ENCODE results near the gene PATE1.

PATE1 gene

DNA sequence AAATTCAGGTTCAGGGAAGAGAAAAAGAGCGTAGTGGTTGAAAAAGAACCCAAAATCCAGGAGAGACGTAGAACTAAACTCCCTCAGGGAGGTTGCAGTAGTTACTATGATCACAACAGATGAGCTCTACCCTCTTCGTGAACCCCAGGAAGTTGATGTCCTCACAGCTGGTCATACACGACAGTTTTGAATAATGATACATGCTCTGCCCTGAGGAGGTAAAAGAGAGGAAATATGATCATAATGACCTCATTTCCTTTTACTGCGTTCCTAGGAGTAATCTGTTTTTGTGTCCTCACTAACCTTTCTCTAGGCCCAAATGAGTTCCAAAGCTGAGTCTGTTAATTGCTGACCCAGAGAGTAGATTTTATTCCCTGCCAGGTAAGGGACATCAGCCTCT lies 31.2 kb downstream of the PATE1 start:
- Histone ChIP-seq H3K9me3 (ENCODE audit: low read depth, low read length) (no peaks in the 10 kb centered on the region), H3K36me3 (ENCODE audit: insufficient read depth, low read length) (no peaks in the 10 kb centered on the region), H3K9ac (ENCODE audit: insufficient read length) (no peak overlapping the region), H3K4me3 (no peak overlapping the region), H3K27ac (no peak overlapping the region)
- no peak for DNase-seq (ENCODE audit: low read depth, low spot score)
- TF ChIP-seq EZH2 (IDR thresholded peaks at IDR 0.05) (no peak), FOXP2 (optimal IDR thresholded peaks at IDR 0.05; ENCODE audit: control extremely low read depth, extremely low read length, insufficient read depth) (no peak), POLR2AphosphoS5 (IDR thresholded peaks at IDR 0.05; ENCODE audit: borderline replicate concordance, low read depth, low read length) (no peak)

DNA sequence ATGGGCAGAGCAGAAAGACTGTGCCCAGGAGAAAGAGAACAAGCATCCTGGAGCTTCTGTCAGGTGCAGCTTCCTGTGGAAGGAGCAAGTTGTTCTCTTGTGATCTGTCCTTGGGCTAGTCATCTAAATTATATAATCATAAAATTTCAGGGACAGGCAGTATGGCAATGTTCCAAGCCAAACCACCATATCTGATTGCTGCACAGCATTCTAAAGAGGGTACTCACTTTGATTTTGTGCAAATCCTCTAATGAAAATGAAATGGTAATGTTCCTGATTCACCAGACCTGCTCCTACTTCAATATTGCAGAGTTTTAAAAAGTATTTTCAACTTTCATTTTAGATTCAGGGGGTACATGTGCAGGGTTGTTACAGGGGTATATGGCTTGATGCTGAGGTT lies 32.6 kb downstream of the PATE1 start, which contains the start of gene PATE2:
TSS of gene PATE2 (minus strand) at position 101 of the 400 bp plus-strand sequence. CDS start at position 46, 55 bp downstream.
- no peak for DNase-seq (ENCODE audit: low read depth, low spot score)
- no peaks in the 10 kb centered on the region for H3K36me3 ChIP-seq (ENCODE audit: insufficient read depth, low read length)
- TF ChIP-seq FOXP2 (optimal IDR thresholded peaks at IDR 0.05; ENCODE audit: control extremely low read depth, extremely low read length, insufficient read depth) (no peak), POLR2AphosphoS5 (IDR thresholded peaks at IDR 0.05; ENCODE audit: borderline replicate concordance, low read depth, low read length) (no peak), EZH2 (IDR thresholded peaks at IDR 0.05) (no peak)
- H3K4me3 ChIP-seq: no peak within 1 kb of the TSS
- no peaks in the 10 kb centered on the region for H3K9me3 ChIP-seq (ENCODE audit: low read depth, low read length)
- H3K27ac ChIP-seq: no peak within 1 kb of the TSS
- H3K9ac ChIP-seq (ENCODE audit: insufficient read length): no peak within 1 kb of the TSS

DNA sequence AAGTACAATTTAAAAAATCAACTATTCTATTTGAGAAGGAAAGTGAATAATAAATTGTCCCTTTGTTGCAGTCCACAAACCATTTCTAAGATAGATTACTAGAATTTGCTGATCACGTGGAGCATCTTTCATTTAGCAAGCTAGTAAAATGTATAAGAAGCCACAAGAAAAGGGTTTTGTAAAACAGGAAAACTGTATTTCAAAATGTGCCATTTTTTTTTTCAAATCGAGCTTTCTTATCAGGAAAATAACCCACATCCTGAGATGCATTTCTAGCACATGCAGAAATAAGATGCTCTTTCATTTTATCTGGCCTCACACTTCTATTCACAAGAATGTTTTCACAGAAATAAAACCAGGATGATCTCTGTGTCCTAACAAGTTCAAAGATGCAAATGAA lies 38.6 kb downstream of the PATE1 start:
- Histone ChIP-seq H3K36me3 (ENCODE audit: insufficient read depth, low read length) (no peaks in the 10 kb centered on the region), H3K9ac (ENCODE audit: insufficient read length) (no peak overlapping the region), H3K9me3 (ENCODE audit: low read depth, low read length) (no peaks in the 10 kb centered on the region), H3K4me3 (no peak overlapping the region), H3K27ac (no peak overlapping the region)
- no peak for TF ChIP-seq FOXP2 (optimal IDR thresholded peaks at IDR 0.05; ENCODE audit: control extremely low read depth, extremely low read length, insufficient read depth)
- TF ChIP-seq POLR2AphosphoS5 (IDR thresholded peaks at IDR 0.05; ENCODE audit: borderline replicate concordance, low read depth, low read length): no peak
- no peak for TF ChIP-seq EZH2 (IDR thresholded peaks at IDR 0.05)
- DNase-seq (ENCODE audit: low read depth, low spot score): no peak

DNA sequence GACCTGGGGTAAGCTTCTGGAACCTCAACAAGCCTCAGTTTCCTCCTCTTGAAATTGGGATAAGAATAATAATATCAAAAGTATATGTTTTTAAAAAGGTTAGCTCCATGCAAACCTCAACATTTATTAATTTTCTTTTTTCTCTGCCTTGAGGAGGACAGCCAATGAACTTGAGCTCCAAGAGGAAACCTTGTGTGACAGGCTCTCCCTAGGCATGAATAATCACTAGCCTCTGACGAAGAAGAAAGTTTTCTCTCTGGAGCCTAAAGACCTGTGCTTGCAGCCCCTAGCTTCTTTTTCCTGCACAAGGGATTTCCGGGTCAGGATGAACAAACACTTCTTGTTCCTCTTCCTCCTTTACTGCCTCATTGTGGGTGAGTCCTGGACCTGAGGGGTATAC lies 41.7 kb downstream of the PATE1 start, which contains the start of gene PATE3:
TSS of gene PATE3 (plus strand) at position 301 of the 400 bp plus-strand sequence. CDS start at position 326, 25 bp downstream.
- Histone ChIP-seq H3K4me3 (no peak within 1 kb of the TSS), H3K36me3 (ENCODE audit: insufficient read depth, low read length) (no peaks in the 10 kb centered on the region), H3K9ac (ENCODE audit: insufficient read length) (no peak within 1 kb of the TSS), H3K27ac (no peak within 1 kb of the TSS), H3K9me3 (ENCODE audit: low read depth, low read length) (no peaks in the 10 kb centered on the region)
- TF ChIP-seq FOXP2 (optimal IDR thresholded peaks at IDR 0.05; ENCODE audit: control extremely low read depth, extremely low read length, insufficient read depth) (no peak), POLR2AphosphoS5 (IDR thresholded peaks at IDR 0.05; ENCODE audit: borderline replicate concordance, low read depth, low read length) (no peak), EZH2 (IDR thresholded peaks at IDR 0.05) (no peak)
- no peak for DNase-seq (ENCODE audit: low read depth, low spot score)

DNA sequence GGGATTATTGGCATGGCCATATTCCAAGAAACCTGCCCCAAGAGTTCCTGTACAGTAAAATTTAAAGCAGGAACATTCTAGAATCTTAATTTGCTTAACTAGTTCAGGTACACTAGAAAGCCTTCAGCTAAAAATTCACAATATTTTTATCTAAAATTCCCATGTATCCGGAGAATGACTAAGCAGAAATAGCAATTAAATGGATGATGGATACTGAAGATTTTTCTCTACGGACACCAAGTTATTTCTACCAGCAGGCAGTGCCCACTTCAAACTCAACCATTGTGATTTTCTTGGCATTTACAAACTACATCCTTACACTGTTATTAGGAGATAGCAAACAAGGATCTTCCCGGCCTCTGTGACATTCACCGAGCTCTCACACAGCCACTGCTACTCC lies 44.7 kb downstream of the PATE1 start:
- Histone ChIP-seq H3K9me3 (ENCODE audit: low read depth, low read length) (no peaks in the 10 kb centered on the region), H3K36me3 (ENCODE audit: insufficient read depth, low read length) (no peaks in the 10 kb centered on the region)

DNA sequence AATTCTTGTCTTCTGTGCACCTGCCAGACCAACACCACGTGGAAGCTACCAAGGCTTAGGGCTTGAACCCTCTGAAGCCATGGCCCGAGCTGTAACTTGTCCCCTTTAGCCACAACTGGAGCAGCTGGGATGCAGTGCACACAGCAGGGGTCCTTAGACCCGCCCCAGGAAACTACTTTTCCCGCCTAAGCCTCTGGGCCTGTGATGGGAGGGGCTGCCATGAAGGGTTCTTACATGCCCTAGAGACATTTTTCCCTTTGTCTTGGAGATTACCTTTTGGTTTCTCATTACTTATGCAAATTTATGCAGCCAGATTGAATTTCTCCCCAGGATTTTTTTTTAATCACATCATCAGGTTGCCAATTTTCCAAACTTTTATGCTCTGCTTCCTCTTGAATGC lies 51.6 kb downstream of the PATE1 start:
- TF ChIP-seq EZH2 (IDR thresholded peaks at IDR 0.05) (no peak), FOXP2 (optimal IDR thresholded peaks at IDR 0.05; ENCODE audit: control extremely low read depth, extremely low read length, insufficient read depth) (no peak), POLR2AphosphoS5 (IDR thresholded peaks at IDR 0.05; ENCODE audit: borderline replicate concordance, low read depth, low read length) (no peak)
- H3K9me3 ChIP-seq (ENCODE audit: low read depth, low read length): no peaks in the 10 kb centered on the region
- H3K9ac ChIP-seq (ENCODE audit: insufficient read length): no peak overlapping the region
- no peak for DNase-seq (ENCODE audit: low read depth, low spot score)
- H3K4me3 ChIP-seq: no peak overlapping the region
- no peak overlapping the region for H3K27ac ChIP-seq
- H3K36me3 ChIP-seq (ENCODE audit: insufficient read depth, low read length): no peaks in the 10 kb centered on the region

More for the DNA sequence above, 44.7 kb downstream of the PATE1 start:
- H3K27ac ChIP-seq: no peak overlapping the region
- H3K9ac ChIP-seq (ENCODE audit: insufficient read length): no peak overlapping the region
- DNase-seq (ENCODE audit: low read depth, low spot score): no peak
- H3K4me3 ChIP-seq: no peak overlapping the region
- TF ChIP-seq POLR2AphosphoS5 (IDR thresholded peaks at IDR 0.05; ENCODE audit: borderline replicate concordance, low read depth, low read length) (no peak), FOXP2 (optimal IDR thresholded peaks at IDR 0.05; ENCODE audit: control extremely low read depth, extremely low read length, insufficient read depth) (no peak), EZH2 (IDR thresholded peaks at IDR 0.05) (no peak)
